HEK293 (cell line): Measurements from ENCODE around the gene THAP2.

ENCODE experiments used
- EGR2 ChIP-seq: fragments of 450-650 bp; formaldehyde crosslinking; IDR thresholded peaks from 2 replicates; pipeline ENCODE4 v1.5.1; 2016; ENCODE audit warnings: low read depth, missing biosample characterization, missing genetic modification characterization
- FEZF1 ChIP-seq: fragments of 450-650 bp; formaldehyde crosslinking; IDR thresholded peaks from 2 replicates; pipeline ENCODE4 v1.5.1; 2016; ENCODE audit warnings: missing biosample characterization, missing genetic modification characterization
- GLI4 ChIP-seq: fragments of 450-650 bp; formaldehyde crosslinking; IDR thresholded peaks from 2 replicates; pipeline ENCODE4 v1.5.1; 2016; ENCODE audit warnings: missing biosample characterization, missing genetic modification characterization
- IKZF3 ChIP-seq: fragments of 450-650 bp; IDR thresholded peaks from 2 replicates; pipeline ENCODE4 v1.5.0; 2018; ENCODE audit warnings: missing biosample characterization, mild to moderate bottlenecking, missing genetic modification characterization, moderate library complexity
- KLF10 ChIP-seq: fragments of 450-650 bp; IDR thresholded peaks from 2 replicates; pipeline ENCODE4 v1.5.1; 2018; ENCODE audit warnings: missing biosample characterization, mild to moderate bottlenecking, missing genetic modification characterization
- KLF9 ChIP-seq: fragments of 450-650 bp; formaldehyde crosslinking; IDR thresholded peaks from 2 replicates; pipeline ENCODE4 v1.5.1; 2016; ENCODE audit warnings: missing biosample characterization, missing genetic modification characterization, low read depth
- OSR2 ChIP-seq: fragments of 450-650 bp; formaldehyde crosslinking; IDR thresholded peaks from 2 replicates; pipeline ENCODE4 v1.5.1; 2016; ENCODE audit warnings: missing biosample characterization, missing genetic modification characterization
- REPIN1 ChIP-seq: fragments of 450-650 bp; formaldehyde crosslinking; IDR thresholded peaks from 2 replicates; pipeline ENCODE4 v1.5.1; 2017; ENCODE audit warnings: missing biosample characterization, missing genetic modification characterization, low read depth
- SCRT1 ChIP-seq: fragments of 450-650 bp; formaldehyde crosslinking; IDR thresholded peaks from 2 replicates; pipeline ENCODE4 v1.5.1; 2016; ENCODE audit warnings: missing biosample characterization, missing genetic modification characterization, borderline replicate concordance
- SCRT2 ChIP-seq: fragments of 450-650 bp; formaldehyde crosslinking; IDR thresholded peaks from 2 replicates; pipeline ENCODE4 v1.5.1; 2016; ENCODE audit warnings: missing biosample characterization, missing genetic modification characterization
- TCF7L2 ChIP-seq: IDR thresholded peaks from 2 replicates; pipeline ENCODE4 v1.6.1; 2011; ENCODE audit warnings: low read depth, mild to moderate bottlenecking, inconsistent platforms, low read length, moderate library complexity, borderline replicate concordance
- WT1 ChIP-seq: fragments of 450-650 bp; formaldehyde crosslinking; IDR thresholded peaks from 2 replicates; pipeline ENCODE4 v1.5.1; 2016; ENCODE audit warnings: missing biosample characterization, missing genetic modification characterization
- ZBTB20 ChIP-seq: fragments of 450-650 bp; formaldehyde crosslinking; IDR thresholded peaks from 2 replicates; pipeline ENCODE4 v1.5.1; 2016; ENCODE audit warnings: missing biosample characterization, missing genetic modification characterization
- ZBTB7A ChIP-seq: fragments of 450-650 bp; formaldehyde crosslinking; IDR thresholded peaks from 2 replicates; pipeline ENCODE4 v1.5.1; 2016; ENCODE audit warnings: low read depth, missing biosample characterization, missing genetic modification characterization
- ZBTB8A ChIP-seq: fragments of 450-650 bp; formaldehyde crosslinking; IDR thresholded peaks from 2 replicates; pipeline ENCODE4 v1.5.1; 2016; ENCODE audit warnings: missing biosample characterization, missing genetic modification characterization
- ZFP37 ChIP-seq: fragments of 450-650 bp; formaldehyde crosslinking; IDR thresholded peaks from 2 replicates; pipeline ENCODE4 v1.5.1; 2016; ENCODE audit warnings: missing biosample characterization, missing genetic modification characterization
- ZIC2 ChIP-seq: fragments of 450-650 bp; formaldehyde crosslinking; IDR thresholded peaks from 2 replicates; pipeline ENCODE4 v1.5.1; 2016; ENCODE audit warnings: missing biosample characterization, missing genetic modification characterization
- ZNF202 ChIP-seq: fragments of 450-650 bp; formaldehyde crosslinking; IDR thresholded peaks from 2 replicates; pipeline ENCODE4 v1.5.1; 2016; ENCODE audit warnings: missing biosample characterization, missing genetic modification characterization, borderline replicate concordance
- ZNF335 ChIP-seq: fragments of 450-650 bp; formaldehyde crosslinking; conservative IDR thresholded peaks from 2 replicates; pipeline ENCODE4 v1.5.1; 2016; ENCODE audit warnings: missing biosample characterization, missing genetic modification characterization
- ZNF362 ChIP-seq: fragments of 450-650 bp; formaldehyde crosslinking; IDR thresholded peaks from 2 replicates; pipeline ENCODE4 v1.5.1; 2016; ENCODE audit warnings: missing biosample characterization, missing genetic modification characterization
- ZNF473 ChIP-seq: fragments of 450-650 bp; formaldehyde crosslinking; IDR thresholded peaks from 2 replicates; pipeline ENCODE4 v1.5.1; 2017; ENCODE audit warnings: missing biosample characterization, missing genetic modification characterization
- ZNF514 ChIP-seq: fragments of 450-650 bp; formaldehyde crosslinking; IDR thresholded peaks from 2 replicates; pipeline ENCODE4 v1.5.1; 2016; ENCODE audit warnings: missing biosample characterization, missing genetic modification characterization
- ZNF560 ChIP-seq: fragments of 450-650 bp; formaldehyde crosslinking; IDR thresholded peaks from 2 replicates; pipeline ENCODE4 v1.5.1; 2017; ENCODE audit warnings: missing biosample characterization, missing genetic modification characterization, borderline replicate concordance
- ZNF580 ChIP-seq: fragments of 450-650 bp; formaldehyde crosslinking; IDR thresholded peaks from 2 replicates; pipeline ENCODE4 v1.5.1; 2016; ENCODE audit warnings: missing biosample characterization, missing genetic modification characterization
- ZNF610 ChIP-seq: fragments of 450-650 bp; formaldehyde crosslinking; IDR thresholded peaks from 2 replicates; pipeline ENCODE4 v1.5.1; 2016; ENCODE audit warnings: missing biosample characterization, missing genetic modification characterization, borderline replicate concordance
- ZNF621 ChIP-seq: fragments of 450-650 bp; formaldehyde crosslinking; IDR thresholded peaks from 2 replicates; pipeline ENCODE4 v1.5.1; 2017; ENCODE audit warnings: missing biosample characterization, missing genetic modification characterization
- ZNF654 ChIP-seq: fragments of 450-650 bp; formaldehyde crosslinking; IDR thresholded peaks from 2 replicates; pipeline ENCODE4 v1.5.1; 2016; ENCODE audit warnings: low read depth, missing biosample characterization, missing genetic modification characterization
- ZNF658 ChIP-seq: fragments of 450-650 bp; formaldehyde crosslinking; IDR thresholded peaks from 2 replicates; pipeline ENCODE4; 2016; ENCODE audit warnings: missing biosample characterization, missing genetic modification characterization
- ZNF843 ChIP-seq: fragments of 450-650 bp; formaldehyde crosslinking; IDR thresholded peaks from 2 replicates; pipeline ENCODE4 v1.5.1; 2016; ENCODE audit warnings: missing biosample characterization, missing genetic modification characterization
- ZXDB ChIP-seq: fragments of 450-650 bp; formaldehyde crosslinking; IDR thresholded peaks from 2 replicates; pipeline ENCODE4 v1.5.1; 2016; ENCODE audit warnings: missing biosample characterization, missing genetic modification characterization
- TF ChIP-seq, protein P1 (sequence below): fragments of 450-650 bp; formaldehyde crosslinking; IDR thresholded peaks from 2 replicates; pipeline ENCODE4 v1.5.1; 2017; ENCODE audit warnings: missing biosample characterization, missing genetic modification characterization
- TF ChIP-seq, protein P2 (sequence below): fragments of 450-650 bp; formaldehyde crosslinking; IDR thresholded peaks from 2 replicates; pipeline ENCODE4 v1.5.1; 2017; ENCODE audit warnings: missing biosample characterization, missing genetic modification characterization
- TF ChIP-seq, protein P3 (sequence below): fragments of 450-650 bp; formaldehyde crosslinking; IDR thresholded peaks from 2 replicates; pipeline ENCODE4 v1.5.1; 2017; ENCODE audit warnings: missing biosample characterization, missing genetic modification characterization
- TF ChIP-seq, protein P4 (sequence below): fragments of 450-650 bp; formaldehyde crosslinking; IDR thresholded peaks from 2 replicates; pipeline ENCODE4 v1.5.1; 2016; ENCODE audit warnings: missing biosample characterization, missing genetic modification characterization

THAP2 gene

GRCh38 chr12:71691504-71692129, 27.5 kb downstream of the THAP2 start (continued):
- TF ChIP-seq ZNF843 (peak; percentile 78), GLI4 (tag by site-specific recombination) (no peak), ZNF621 (tag by site-specific recombination) (no peak), OSR2 (peak; percentile 93), ZBTB20 (tag by site-specific recombination) (no peak), ZXDB (tag by site-specific recombination) (peak; percentile 37; the same call in 1 of the 2 replicates), TCF7L2 (no peak), ZFP37 (no peak), SCRT2 (tag by site-specific recombination) (peak; percentile 96), ZNF560 (tag by site-specific recombination) (no peak), REPIN1 (tag by site-specific recombination) (no peak), ZNF362 (tag by site-specific recombination) (peak; percentile 98), SCRT1 (tag by site-specific recombination) (peak; percentile 97), ZNF654 (no peak), ZNF610 (tag by site-specific recombination) (no peak), ZNF202 (tag by site-specific recombination) (no peak), KLF10 (tag by site-specific recombination) (no peak), ZNF514 (no peak), ZBTB8A (peak; percentile 36; the same call in 1 of the 2 replicates), EGR2 (tag by site-specific recombination) (no peak), ZNF473 (no peak), ZNF335 (0 out of 2 replicates have a peak, but pooled peaks have one; percentile 23), ZIC2 (tag by site-specific recombination) (peak; percentile 60), ZBTB7A (tag by site-specific recombination) (no peak), ZNF580 (tag by site-specific recombination) (no peak), KLF9 (tag by site-specific recombination) (no peak), WT1 (tag by site-specific recombination) (no peak), ZNF658 (tag by site-specific recombination) (no peak), FEZF1 (tag by site-specific recombination) (peak; percentile 73), IKZF3 (tag by site-specific recombination) (0 out of 2 replicates have a peak, but pooled peaks have one; percentile 9)
- TF ChIP-seq, protein P1, sequence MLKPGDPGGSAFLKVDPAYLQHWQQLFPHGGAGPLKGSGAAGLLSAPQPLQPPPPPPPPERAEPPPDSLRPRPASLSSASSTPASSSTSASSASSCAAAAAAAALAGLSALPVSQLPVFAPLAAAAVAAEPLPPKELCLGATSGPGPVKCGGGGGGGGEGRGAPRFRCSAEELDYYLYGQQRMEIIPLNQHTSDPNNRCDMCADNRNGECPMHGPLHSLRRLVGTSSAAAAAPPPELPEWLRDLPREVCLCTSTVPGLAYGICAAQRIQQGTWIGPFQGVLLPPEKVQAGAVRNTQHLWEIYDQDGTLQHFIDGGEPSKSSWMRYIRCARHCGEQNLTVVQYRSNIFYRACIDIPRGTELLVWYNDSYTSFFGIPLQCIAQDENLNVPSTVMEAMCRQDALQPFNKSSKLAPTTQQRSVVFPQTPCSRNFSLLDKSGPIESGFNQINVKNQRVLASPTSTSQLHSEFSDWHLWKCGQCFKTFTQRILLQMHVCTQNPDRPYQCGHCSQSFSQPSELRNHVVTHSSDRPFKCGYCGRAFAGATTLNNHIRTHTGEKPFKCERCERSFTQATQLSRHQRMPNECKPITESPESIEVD (tag by site-specific recombination), result peak; percentile 78
- TF ChIP-seq, protein P2, sequence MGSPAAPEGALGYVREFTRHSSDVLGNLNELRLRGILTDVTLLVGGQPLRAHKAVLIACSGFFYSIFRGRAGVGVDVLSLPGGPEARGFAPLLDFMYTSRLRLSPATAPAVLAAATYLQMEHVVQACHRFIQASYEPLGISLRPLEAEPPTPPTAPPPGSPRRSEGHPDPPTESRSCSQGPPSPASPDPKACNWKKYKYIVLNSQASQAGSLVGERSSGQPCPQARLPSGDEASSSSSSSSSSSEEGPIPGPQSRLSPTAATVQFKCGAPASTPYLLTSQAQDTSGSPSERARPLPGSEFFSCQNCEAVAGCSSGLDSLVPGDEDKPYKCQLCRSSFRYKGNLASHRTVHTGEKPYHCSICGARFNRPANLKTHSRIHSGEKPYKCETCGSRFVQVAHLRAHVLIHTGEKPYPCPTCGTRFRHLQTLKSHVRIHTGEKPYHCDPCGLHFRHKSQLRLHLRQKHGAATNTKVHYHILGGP (tag by site-specific recombination), result no peak
- TF ChIP-seq, protein P3, sequence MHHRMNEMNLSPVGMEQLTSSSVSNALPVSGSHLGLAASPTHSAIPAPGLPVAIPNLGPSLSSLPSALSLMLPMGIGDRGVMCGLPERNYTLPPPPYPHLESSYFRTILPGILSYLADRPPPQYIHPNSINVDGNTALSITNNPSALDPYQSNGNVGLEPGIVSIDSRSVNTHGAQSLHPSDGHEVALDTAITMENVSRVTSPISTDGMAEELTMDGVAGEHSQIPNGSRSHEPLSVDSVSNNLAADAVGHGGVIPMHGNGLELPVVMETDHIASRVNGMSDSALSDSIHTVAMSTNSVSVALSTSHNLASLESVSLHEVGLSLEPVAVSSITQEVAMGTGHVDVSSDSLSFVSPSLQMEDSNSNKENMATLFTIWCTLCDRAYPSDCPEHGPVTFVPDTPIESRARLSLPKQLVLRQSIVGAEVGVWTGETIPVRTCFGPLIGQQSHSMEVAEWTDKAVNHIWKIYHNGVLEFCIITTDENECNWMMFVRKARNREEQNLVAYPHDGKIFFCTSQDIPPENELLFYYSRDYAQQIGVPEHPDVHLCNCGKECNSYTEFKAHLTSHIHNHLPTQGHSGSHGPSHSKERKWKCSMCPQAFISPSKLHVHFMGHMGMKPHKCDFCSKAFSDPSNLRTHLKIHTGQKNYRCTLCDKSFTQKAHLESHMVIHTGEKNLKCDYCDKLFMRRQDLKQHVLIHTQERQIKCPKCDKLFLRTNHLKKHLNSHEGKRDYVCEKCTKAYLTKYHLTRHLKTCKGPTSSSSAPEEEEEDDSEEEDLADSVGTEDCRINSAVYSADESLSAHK (tag by site-specific recombination), result peak; percentile 47; the same call in 1 of the 2 replicates
- TF ChIP-seq, protein P4, sequence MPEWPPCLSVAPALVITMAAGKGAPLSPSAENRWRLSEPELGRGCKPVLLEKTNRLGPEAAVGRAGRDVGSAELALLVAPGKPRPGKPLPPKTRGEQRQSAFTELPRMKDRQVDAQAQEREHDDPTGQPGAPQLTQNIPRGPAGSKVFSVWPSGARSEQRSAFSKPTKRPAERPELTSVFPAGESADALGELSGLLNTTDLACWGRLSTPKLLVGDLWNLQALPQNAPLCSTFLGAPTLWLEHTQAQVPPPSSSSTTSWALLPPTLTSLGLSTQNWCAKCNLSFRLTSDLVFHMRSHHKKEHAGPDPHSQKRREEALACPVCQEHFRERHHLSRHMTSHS (tag by site-specific recombination), result no peak
